WTC11 (cell line): Measurements from ENCODE around the gene SMPX. TPM values are rescaled to one million over a fixed set of nuclear protein-coding genes. Genes with fewer than 3 reads are reported as not detected.

Experiments
- ATAC-seq: fragments of 200-7000 bp; cut with Tn5 transposase; 2 replicates; pipeline ENCODE4 v1.10.0; 2021; ENCODE audit warnings: mild to moderate bottlenecking, moderate library complexity
- CTCF ChIA-PET: fragments of 300-600 bp; sonication (Branson Sonifier 250); formaldehyde crosslinking; loops from one replicate; lab custom pipeline; 2021; ENCODE audit warnings: antibody characterized with exemption; lab: Charles Lee
- POLR2A ChIA-PET: fragments of 350-600 bp; sonication (Branson Sonifier 250); formaldehyde crosslinking; loops from one replicate; lab custom pipeline; 2021; ENCODE audit warnings: antibody characterized with exemption; lab: Charles Lee
- DNase-seq: peaks from one replicate; pipeline ENCODE4 v3.0.0; 2021; ENCODE audit warnings: low spot score
- H3K27ac Mint-ChIP-seq: 2 replicates; pipeline ENCODE4 v1.8.0; 2021; ENCODE audit warnings: mixed read lengths
- H3K27me3 Mint-ChIP-seq: 2 replicates; pipeline ENCODE4 v1.8.0; 2021; ENCODE audit warnings: low read depth, mild to moderate bottlenecking, moderate library complexity, mixed read lengths
- H3K36me3 Mint-ChIP-seq: 2 replicates; pipeline ENCODE4 v1.8.0; 2021; ENCODE audit warnings: mixed read lengths
- H3K4me1 Mint-ChIP-seq: 2 replicates; pipeline ENCODE4 v1.8.0; 2022; ENCODE audit warnings: mixed read lengths
- H3K4me3 Mint-ChIP-seq: 2 replicates; pipeline ENCODE4 v1.8.0; 2021; ENCODE audit warnings: mild to moderate bottlenecking, moderate library complexity, mixed read lengths
- H3K9me3 Mint-ChIP-seq: 2 replicates; pipeline ENCODE4 v1.8.0; 2021; ENCODE audit warnings: mixed read lengths
- FOXK1 ChIP-seq: sonication (generic); formaldehyde crosslinking; IDR thresholded peaks from 2 replicates; pipeline ENCODE4 v1.8.0; 2022; ENCODE audit warnings: mild to moderate bottlenecking, moderate library complexity, missing genetic modification reagents
- FOXP1 ChIP-seq: sonication (generic); formaldehyde crosslinking; IDR thresholded peaks from 2 replicates; pipeline ENCODE4 v1.8.0; 2022; ENCODE audit warnings: missing genetic modification reagents, mild to moderate bottlenecking, moderate library complexity, borderline replicate concordance
- GTF2I ChIP-seq: fragments of 250-450 bp; sonication (Bioruptor Pico); conservative IDR thresholded peaks from 2 replicates; pipeline ENCODE4 v1.4.0; 2021; ENCODE audit warnings: mild to moderate bottlenecking
- IRF1 ChIP-seq: sonication (generic); formaldehyde crosslinking; IDR thresholded peaks from 2 replicates; pipeline ENCODE4 v1.8.0; 2023; ENCODE audit warnings: missing genetic modification reagents
- JUN ChIP-seq: sonication (generic); formaldehyde crosslinking; IDR thresholded peaks from 2 replicates; pipeline ENCODE4 v1.8.0; 2023; ENCODE audit warnings: mild to moderate bottlenecking, missing genetic modification reagents
- KAT7 ChIP-seq: sonication (generic); formaldehyde crosslinking; IDR thresholded peaks from 2 replicates; pipeline ENCODE4 v1.8.1; 2023; ENCODE audit warnings: missing genetic modification reagents, mild to moderate bottlenecking, borderline replicate concordance
- NFATC4 ChIP-seq: fragments of 250-450 bp; sonication (Bioruptor Pico); IDR thresholded peaks from 2 replicates; pipeline ENCODE4 v1.9.0; 2021; ENCODE audit warnings: mild to moderate bottlenecking
- PRDM15 ChIP-seq: sonication (generic); formaldehyde crosslinking; IDR thresholded peaks from 2 replicates; pipeline ENCODE4 v1.8.0; 2022; ENCODE audit warnings: missing genetic modification reagents
- SMAD3 ChIP-seq: sonication (generic); formaldehyde crosslinking; IDR thresholded peaks from 2 replicates; pipeline ENCODE4 v1.8.0; 2022; ENCODE audit warnings: missing genetic modification reagents, mild to moderate bottlenecking, borderline replicate concordance
- SOX15 ChIP-seq: fragments of 250-450 bp; sonication (Bioruptor Pico); IDR thresholded peaks from 2 replicates; pipeline ENCODE4 v1.9.0; 2021; ENCODE audit warnings: mild to moderate bottlenecking
- TCF7 ChIP-seq: sonication (generic); formaldehyde crosslinking; IDR thresholded peaks from 2 replicates; pipeline ENCODE4 v1.8.0; 2022; ENCODE audit warnings: mild to moderate bottlenecking, low read depth, missing genetic modification reagents, moderate library complexity
- TEAD1 ChIP-seq: sonication (generic); formaldehyde crosslinking; IDR thresholded peaks from 2 replicates; pipeline ENCODE4 v1.8.0; 2022; ENCODE audit warnings: mild to moderate bottlenecking, missing genetic modification reagents
- TEAD4 ChIP-seq: sonication (generic); formaldehyde crosslinking; IDR thresholded peaks from 2 replicates; pipeline ENCODE4 v1.8.0; 2022; ENCODE audit warnings: mild to moderate bottlenecking, missing genetic modification reagents
- ZBTB43 ChIP-seq: sonication (generic); formaldehyde crosslinking; IDR thresholded peaks from 2 replicates; pipeline ENCODE4 v1.8.1; 2023; ENCODE audit warnings: mild to moderate bottlenecking, missing genetic modification reagents
- ZNF219 ChIP-seq: sonication (generic); formaldehyde crosslinking; IDR thresholded peaks from 2 replicates; pipeline ENCODE4 v1.8.0; 2023; ENCODE audit warnings: missing genetic modification reagents, mild to moderate bottlenecking, borderline replicate concordance
- ZNF317 ChIP-seq: sonication (generic); formaldehyde crosslinking; IDR thresholded peaks from 2 replicates; pipeline ENCODE4 v1.8.1; 2023; ENCODE audit warnings: low read depth, mild to moderate bottlenecking, moderate library complexity, missing genetic modification reagents, borderline replicate concordance
- ZNF396 ChIP-seq: fragments of 250-450 bp; sonication (Bioruptor Pico); IDR thresholded peaks from 2 replicates; pipeline ENCODE4 v1.8.0; 2021; ENCODE audit warnings: mild to moderate bottlenecking, moderate library complexity, borderline replicate concordance
- ZNF512 ChIP-seq: sonication (generic); formaldehyde crosslinking; IDR thresholded peaks from 2 replicates; pipeline ENCODE4 v1.8.1; 2022; ENCODE audit warnings: missing genetic modification reagents, borderline replicate concordance
- ZNF671 ChIP-seq: fragments of 250-450 bp; sonication (Bioruptor Pico); IDR thresholded peaks from 2 replicates; pipeline ENCODE4 v1.8.0; 2021; ENCODE audit warnings: mild to moderate bottlenecking
- ZSCAN18 ChIP-seq: fragments of 250-450 bp; sonication (Bioruptor Pico); IDR thresholded peaks from 2 replicates; pipeline ENCODE4 v2.1.2; 2022; ENCODE audit warnings: mild to moderate bottlenecking, moderate library complexity
- total RNA-seq: library from RNA; stranded (reverse); gene quantifications from 3 replicates; pipeline ENCODE4 v1.2.3, GENCODE V29; 2021

SMPX gene
- total RNA-seq, 1 experiment from 2014 or later = not detected

- no peaks in the 10 kb centered on the region for H3K9me3 Mint-ChIP-seq
- DNase-seq (no peak), ATAC-seq (no peak)
- ChIA-PET POLR2A (no interaction called here), CTCF (interaction anchor here (1.4 kb wide), 1 partner anchor 13 kb away, joined by 3 read pairs; no protein-coding TSS in a partner anchor)
- no peaks in the 10 kb centered on the region for H3K36me3 Mint-ChIP-seq
- TF ChIP-seq ZSCAN18 (CRISPR knock-in tag) (no peak), TEAD1 (CRISPR knock-in tag) (no peak), TEAD4 (CRISPR knock-in tag) (no peak), TCF7 (CRISPR knock-in tag) (no peak), ZBTB43 (CRISPR knock-in tag) (no peak), NFATC4 (CRISPR knock-in tag) (no peak), JUN (CRISPR knock-in tag) (no peak), PRDM15 (no peak), ZNF219 (CRISPR knock-in tag) (no peak), KAT7 (CRISPR knock-in tag) (no peak), IRF1 (no peak), ZNF512 (no peak), GTF2I (CRISPR knock-in tag) (no peak), SOX15 (CRISPR knock-in tag) (no peak), ZNF317 (CRISPR knock-in tag) (no peak), FOXP1 (CRISPR knock-in tag) (no peak), SMAD3 (no peak), FOXK1 (CRISPR knock-in tag) (no peak), ZNF671 (CRISPR knock-in tag) (no peak), ZNF396 (no peak)
- H3K27me3 Mint-ChIP-seq = no peaks in the 10 kb centered on the region
- no peak overlapping the region for H3K4me3 Mint-ChIP-seq
- H3K27ac Mint-ChIP-seq = no peak overlapping the region
- no peaks in the 10 kb centered on the region; the same call in 1 of the 2 replicates for H3K4me1 Mint-ChIP-seq
Observed at GRCh38 chrX:21721195-21721594, 36.7 kb downstream of the SMPX start.
